Neural progenitor cell (in vitro differentiated cells): ENCODE results near the gene RNF187.

Source experiments
- EZH2 ChIP-seq: fragments of 200-600 bp; sonication (generic); IDR thresholded peaks from 2 replicates; pipeline ENCODE4 v1.6.1; 2017; ENCODE audit warnings: antibody characterized with exemption, mild to moderate bottlenecking, moderate library complexity
- EZH2phosphoT487 ChIP-seq: fragments of 200-600 bp; sonication (generic); IDR thresholded peaks from 2 replicates; pipeline ENCODE4 v1.6.1; 2017; ENCODE audit warnings: antibody characterized with exemption
- TF ChIP-seq, protein P1 (sequence below): fragments of 200-600 bp; sonication (generic); IDR thresholded peaks from 2 replicates; pipeline ENCODE4 v1.5.1; 2017; ENCODE audit warnings: antibody characterized with exemption, mild to moderate bottlenecking

- TF ChIP-seq, protein P1, sequence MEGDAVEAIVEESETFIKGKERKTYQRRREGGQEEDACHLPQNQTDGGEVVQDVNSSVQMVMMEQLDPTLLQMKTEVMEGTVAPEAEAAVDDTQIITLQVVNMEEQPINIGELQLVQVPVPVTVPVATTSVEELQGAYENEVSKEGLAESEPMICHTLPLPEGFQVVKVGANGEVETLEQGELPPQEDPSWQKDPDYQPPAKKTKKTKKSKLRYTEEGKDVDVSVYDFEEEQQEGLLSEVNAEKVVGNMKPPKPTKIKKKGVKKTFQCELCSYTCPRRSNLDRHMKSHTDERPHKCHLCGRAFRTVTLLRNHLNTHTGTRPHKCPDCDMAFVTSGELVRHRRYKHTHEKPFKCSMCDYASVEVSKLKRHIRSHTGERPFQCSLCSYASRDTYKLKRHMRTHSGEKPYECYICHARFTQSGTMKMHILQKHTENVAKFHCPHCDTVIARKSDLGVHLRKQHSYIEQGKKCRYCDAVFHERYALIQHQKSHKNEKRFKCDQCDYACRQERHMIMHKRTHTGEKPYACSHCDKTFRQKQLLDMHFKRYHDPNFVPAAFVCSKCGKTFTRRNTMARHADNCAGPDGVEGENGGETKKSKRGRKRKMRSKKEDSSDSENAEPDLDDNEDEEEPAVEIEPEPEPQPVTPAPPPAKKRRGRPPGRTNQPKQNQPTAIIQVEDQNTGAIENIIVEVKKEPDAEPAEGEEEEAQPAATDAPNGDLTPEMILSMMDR = no peak
- TF ChIP-seq EZH2 (no peak), EZH2phosphoT487 (no peak)
These were observed 23.7 kb downstream of the RNF187 start for GRCh38 chr1:228510803-228511413.
